SK-N-MC (cell line): ENCODE measurements around the gene PDE11A.

Experiments
- DNase-seq: peaks from one replicate; pipeline ENCODE4 v3.0.0-alpha.2; 2011; ENCODE audit warnings: low read depth, low spot score
- H3K27ac ChIP-seq: fragments of 200-600 bp; sonication (generic); 2 replicates; pipeline ENCODE4 v1.5.1; 2016; ENCODE audit warnings: mixed run types
- H3K36me3 ChIP-seq: fragments of 200-600 bp; sonication (generic); 2 replicates; pipeline ENCODE4 v1.6.1; 2017; ENCODE audit warnings: antibody characterized with exemption, low read length, mixed read lengths; ENCODE audit not compliant: insufficient read depth
- H3K4me3 ChIP-seq: fragments of 200-600 bp; sonication (generic); 2 replicates; pipeline ENCODE4 v1.5.1; 2016
- H3K9ac ChIP-seq: fragments of 200-600 bp; sonication (generic); 2 replicates; pipeline ENCODE4 v1.8.0; 2017; ENCODE audit warnings: mixed run types, mixed read lengths; ENCODE audit not compliant: insufficient read length
- H3K9me3 ChIP-seq: fragments of 200-600 bp; sonication (generic); 2 replicates; pipeline ENCODE4 v1.6.1; 2017; ENCODE audit warnings: low read depth, mild to moderate bottlenecking, antibody characterized with exemption, low read length, moderate library complexity, mixed read lengths
- EZH2 ChIP-seq: fragments of 200-600 bp; sonication (generic); IDR thresholded peaks from one replicate; pipeline ENCODE4 v1.6.1; 2017; ENCODE audit warnings: antibody characterized with exemption
- FOXP2 ChIP-seq: optimal IDR thresholded peaks from 2 replicates; pipeline ENCODE3; 2011; ENCODE audit warnings: mild to moderate bottlenecking, moderate library complexity; ENCODE audit not compliant: insufficient read depth; ENCODE audit errors: extremely low read length, control extremely low read depth
- POLR2AphosphoS5 ChIP-seq: IDR thresholded peaks from 2 replicates; pipeline ENCODE4 v1.6.1; 2012; ENCODE audit warnings: mild to moderate bottlenecking, low read depth, low read length, borderline replicate concordance

PDE11A gene

GRCh38 chr2:177721087-177721486 lies 351.5 kb downstream of the PDE11A start:
- Histone ChIP-seq H3K27ac (no peak overlapping the region), H3K4me3 (no peak overlapping the region), H3K36me3 (no peaks in the 10 kb centered on the region), H3K9me3 (no peaks in the 10 kb centered on the region), H3K9ac (no peak overlapping the region)
- no peak for TF ChIP-seq FOXP2
- no peak for TF ChIP-seq POLR2AphosphoS5
- TF ChIP-seq EZH2: no peak
- no peak for DNase-seq

DNA sequence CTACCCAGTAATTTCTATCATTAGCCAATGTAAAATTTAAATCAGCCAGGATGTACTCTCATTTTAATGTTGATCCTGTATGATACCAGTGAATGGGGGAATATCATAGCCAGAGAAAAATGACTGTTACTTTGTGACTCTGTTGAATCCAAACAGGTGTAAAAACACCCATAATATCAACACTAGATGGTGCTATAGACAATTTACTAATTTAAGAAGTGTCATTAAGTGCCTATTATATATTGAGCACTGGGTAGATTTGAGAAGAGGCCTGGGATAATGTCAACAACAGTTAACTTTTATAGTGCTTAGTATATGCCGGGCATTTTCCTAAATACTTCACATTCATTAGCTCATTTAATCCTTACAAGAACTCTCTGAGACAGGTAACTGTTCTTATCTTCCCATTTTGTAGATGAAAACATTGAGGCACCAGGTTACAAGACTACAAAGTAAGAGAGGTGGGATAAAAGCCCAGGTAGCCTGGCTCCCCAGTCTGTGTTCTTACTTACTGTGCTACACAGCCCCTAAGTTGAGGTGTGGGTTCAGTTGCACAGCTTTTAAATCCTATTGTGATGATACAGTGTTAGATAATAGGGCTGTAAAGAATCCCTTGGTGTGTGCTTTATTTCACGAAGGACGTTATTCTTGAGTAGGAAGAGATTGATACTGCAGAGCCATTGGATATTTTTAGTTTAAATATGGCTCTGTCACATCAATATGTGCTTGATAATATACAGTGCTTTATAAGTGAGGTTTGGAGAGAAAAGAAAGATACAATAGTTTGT lies 354.6 kb downstream of the PDE11A start:
- H3K9me3 ChIP-seq: no peaks in the 10 kb centered on the region
- H3K27ac ChIP-seq: no peak overlapping the region
- DNase-seq: no peak
- H3K4me3 ChIP-seq: no peak overlapping the region
- H3K9ac ChIP-seq: no peak overlapping the region
- TF ChIP-seq EZH2: no peak
- TF ChIP-seq FOXP2: no peak
- no peak for TF ChIP-seq POLR2AphosphoS5
- no peaks in the 10 kb centered on the region for H3K36me3 ChIP-seq

DNA sequence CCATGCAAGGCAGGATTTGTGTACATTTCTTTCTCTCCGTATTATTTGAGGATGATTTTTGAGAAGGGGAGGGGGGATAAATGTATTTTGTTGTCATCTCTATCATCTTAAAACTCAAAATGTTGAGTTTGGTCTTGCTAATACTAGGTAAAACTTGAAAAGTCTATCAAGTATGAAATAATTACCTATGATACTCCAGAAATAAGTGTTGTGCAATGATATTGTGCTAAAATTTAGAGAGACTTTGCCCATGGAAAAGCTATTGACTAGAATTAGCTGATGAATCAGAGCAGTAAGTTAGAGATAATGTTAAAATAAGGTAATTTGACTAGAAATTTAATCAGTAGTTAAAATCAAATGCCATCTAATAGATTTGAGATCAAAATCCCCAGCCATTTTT lies 356.1 kb downstream of the PDE11A start:
- Histone ChIP-seq H3K4me3 (no peak overlapping the region), H3K27ac (no peak overlapping the region), H3K9ac (no peak overlapping the region), H3K36me3 (no peaks in the 10 kb centered on the region), H3K9me3 (no peaks in the 10 kb centered on the region)
- no peak for TF ChIP-seq POLR2AphosphoS5
- DNase-seq: no peak

DNA sequence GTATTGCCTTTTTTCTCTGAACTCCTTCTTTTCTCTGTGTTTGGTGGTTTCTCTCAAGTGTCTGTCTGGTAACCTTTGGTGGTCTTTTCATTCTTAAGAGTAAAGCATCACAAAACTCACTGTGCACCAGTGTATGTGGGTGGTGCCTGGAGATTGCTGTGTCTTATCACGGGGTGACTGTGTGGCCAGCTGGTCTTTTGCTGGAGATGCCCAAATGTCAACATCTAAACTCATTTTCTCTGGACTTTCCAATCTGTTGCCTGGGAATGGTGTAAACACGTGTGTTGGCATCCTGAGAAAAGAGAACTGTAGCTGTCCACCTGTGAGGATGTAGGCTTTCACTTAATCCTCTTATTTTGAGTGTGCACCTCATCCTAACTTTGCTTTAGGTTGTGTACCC lies 356.8 kb downstream of the PDE11A start:
- H3K9me3 ChIP-seq: no peaks in the 10 kb centered on the region
- no peak for TF ChIP-seq EZH2
- no peak overlapping the region for H3K4me3 ChIP-seq
- H3K9ac ChIP-seq: no peak overlapping the region
- no peaks in the 10 kb centered on the region for H3K36me3 ChIP-seq
- DNase-seq: no peak
- H3K27ac ChIP-seq: no peak overlapping the region

DNA sequence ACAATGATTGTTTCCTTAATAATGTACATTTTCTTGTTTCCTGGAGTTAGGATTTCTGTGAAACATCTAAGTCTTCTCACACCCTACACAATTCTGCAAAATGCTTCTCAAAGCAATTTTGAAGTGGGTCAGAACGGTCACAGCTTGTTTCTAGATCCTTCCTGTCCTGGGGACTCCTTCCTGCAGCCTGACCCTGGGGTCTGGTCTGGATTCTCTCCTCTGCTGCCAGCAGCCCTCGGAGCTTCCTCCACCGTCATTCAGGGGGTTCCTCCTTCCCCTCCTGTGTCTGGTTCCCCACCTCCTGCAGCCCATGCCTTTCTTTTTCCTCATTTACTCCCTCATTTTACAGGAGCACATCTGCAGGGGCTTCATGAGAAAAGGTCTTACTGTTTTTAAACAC lies 357.9 kb downstream of the PDE11A start:
- Histone ChIP-seq H3K36me3 (no peaks in the 10 kb centered on the region), H3K9me3 (no peaks in the 10 kb centered on the region), H3K4me3 (no peak overlapping the region), H3K9ac (no peak overlapping the region), H3K27ac (no peak overlapping the region)
- TF ChIP-seq POLR2AphosphoS5 (no peak), EZH2 (no peak), FOXP2 (no peak)
- DNase-seq: no peak

- no peak for TF ChIP-seq POLR2AphosphoS5
- TF ChIP-seq EZH2: no peak
- no peak for TF ChIP-seq FOXP2
- no peaks in the 10 kb centered on the region for H3K36me3 ChIP-seq
These were observed 360.1 kb downstream of the PDE11A start for GRCh38 chr2:177712462-177712861.

DNA sequence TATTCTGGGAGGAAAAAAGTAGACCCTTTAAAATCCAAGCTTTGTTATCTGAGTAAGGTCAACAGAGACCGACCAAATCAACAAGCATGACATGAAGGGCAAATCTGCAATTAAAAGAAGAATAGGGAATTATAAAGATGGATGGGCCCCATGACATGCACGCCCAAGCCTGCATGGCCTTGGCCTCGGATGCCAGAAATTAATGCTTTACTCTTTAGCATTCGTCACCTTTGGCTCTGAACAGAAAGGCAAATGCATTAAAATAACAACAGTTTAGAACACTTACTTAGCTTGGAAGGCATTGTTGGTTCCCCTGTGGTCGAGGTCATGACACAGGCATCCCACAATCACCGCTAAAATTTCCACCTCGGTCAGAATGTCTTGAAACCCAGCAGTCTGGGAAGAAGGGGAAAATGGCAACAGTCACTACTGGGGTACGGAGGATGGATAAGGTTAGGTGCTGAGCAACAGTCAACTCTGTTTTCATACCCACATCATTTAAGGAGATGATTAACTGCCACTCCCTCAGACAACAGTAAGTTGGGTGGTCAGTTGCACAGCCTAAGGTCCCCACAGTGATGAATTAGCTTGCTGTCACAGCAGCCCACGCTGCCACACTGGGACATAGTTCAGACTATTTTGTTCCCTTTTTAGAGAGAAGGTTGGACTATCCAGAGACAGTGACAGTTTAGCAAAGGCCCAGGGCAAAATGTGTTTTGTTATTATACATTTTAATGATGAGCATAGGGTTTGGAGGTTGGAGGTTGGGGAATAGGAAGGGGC lies 360.9 kb downstream of the PDE11A start:
- H3K9me3 ChIP-seq: no peaks in the 10 kb centered on the region
- DNase-seq: no peak
- no peak overlapping the region for H3K9ac ChIP-seq
- no peak for TF ChIP-seq POLR2AphosphoS5
- TF ChIP-seq EZH2: no peak
- no peak for TF ChIP-seq FOXP2
- H3K4me3 ChIP-seq: no peak overlapping the region
- H3K36me3 ChIP-seq: no peaks in the 10 kb centered on the region
- no peak overlapping the region for H3K27ac ChIP-seq

More at GRCh38 chr2:177712462-177712861, 360.1 kb downstream of the PDE11A start:
- no peak overlapping the region for H3K27ac ChIP-seq
- H3K9me3 ChIP-seq: no peaks in the 10 kb centered on the region
- H3K4me3 ChIP-seq: no peak overlapping the region
- DNase-seq: no peak
- no peak overlapping the region for H3K9ac ChIP-seq

DNA sequence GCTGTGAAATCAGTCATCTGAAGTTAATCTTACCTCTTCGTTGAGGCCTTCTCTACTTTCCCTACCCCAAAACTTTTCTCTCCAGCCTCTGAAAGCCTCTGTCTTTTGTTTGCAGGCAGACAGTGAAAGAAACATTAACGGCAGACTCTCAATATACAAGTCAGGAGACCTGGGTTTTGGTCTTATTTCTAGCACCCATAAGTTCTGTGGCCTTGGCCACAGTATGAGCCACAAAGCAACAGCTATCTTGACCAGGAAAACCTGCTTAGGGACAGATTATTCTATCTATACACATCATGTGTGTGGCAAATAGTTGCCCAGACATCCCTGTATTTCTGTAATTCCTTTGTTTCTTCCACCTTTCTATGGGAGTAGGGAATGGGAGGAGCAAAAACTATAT lies 361.7 kb downstream of the PDE11A start:
- no peak for TF ChIP-seq POLR2AphosphoS5
- TF ChIP-seq FOXP2: no peak
- no peak for TF ChIP-seq EZH2
- H3K27ac ChIP-seq: no peak overlapping the region
- DNase-seq: no peak
- no peak overlapping the region for H3K4me3 ChIP-seq
- no peak overlapping the region for H3K9ac ChIP-seq
- H3K36me3 ChIP-seq: no peaks in the 10 kb centered on the region
- no peaks in the 10 kb centered on the region for H3K9me3 ChIP-seq
